NCI-H1092 treated with DMSO at 0.1 percent for 48 hours (cell line): ENCODE measurements around the gene TRIM3.
A peak's percentile ranks its signal among the peaks of the same experiment; 100 is the strongest.

Experiments used
- DNase-seq: peaks from one replicate; lab custom pipeline; 2025; lab: John Stamatoyannopoulos, UW

TRIM3 gene

GRCh38 chr11:6437993-6438392, 35.7 kb downstream of the TRIM3 start:
- no peak for DNase-seq

GRCh38 chr11:6437423-6437822, 36.3 kb downstream of the TRIM3 start:
- no peak for DNase-seq

GRCh38 chr11:6433998-6434660, 39.6 kb downstream of the TRIM3 start:
- DNase-seq, result no peak

GRCh38 chr11:6431861-6432260, 41.9 kb downstream of the TRIM3 start:
- no peak for DNase-seq

GRCh38 chr11:6427516-6427915, 46.2 kb downstream of the TRIM3 start:
- no peak for DNase-seq

- no peak for DNase-seq
These were observed 53.1 kb downstream of the TRIM3 start for GRCh38 chr11:6420677-6421076.

GRCh38 chr11:6419009-6419631, 54.6 kb downstream of the TRIM3 start, which contains the start of gene APBB1:
TSS of gene APBB1 (minus strand) at chr11:6419094. CDS start at chr11:6411347, 7,747 bp downstream.
- DNase-seq, result peak; percentile 59

- no peak for DNase-seq
These were observed 55.2 kb downstream of the TRIM3 start for GRCh38 chr11:6418557-6419008.

- DNase-seq, result no peak
These were observed 55.7 kb downstream of the TRIM3 start for GRCh38 chr11:6417907-6418556.

GRCh38 chr11:6415797-6416196, 57.9 kb downstream of the TRIM3 start:
- no peak for DNase-seq

GRCh38 chr11:6414874-6415328, 58.8 kb downstream of the TRIM3 start:
- DNase-seq, result no peak

- DNase-seq, result no peak
These were observed 59.9 kb downstream of the TRIM3 start for GRCh38 chr11:6413791-6414201.

- no peak for DNase-seq
These were observed 62.1 kb downstream of the TRIM3 start for GRCh38 chr11:6411594-6412031.

GRCh38 chr11:6410695-6411430, 62.9 kb downstream of the TRIM3 start:
- DNase-seq, result no peak

GRCh38 chr11:6406370-6406769, 67.4 kb downstream of the TRIM3 start:
- no peak for DNase-seq

- no peak for DNase-seq
These were observed 67.9 kb downstream of the TRIM3 start for GRCh38 chr11:6405846-6406245.

GRCh38 chr11:6405052-6405667, 68.6 kb downstream of the TRIM3 start:
- no peak for DNase-seq

GRCh38 chr11:6404342-6405051, 69.2 kb downstream of the TRIM3 start:
- DNase-seq, result no peak

- no peak for DNase-seq
These were observed 70.2 kb downstream of the TRIM3 start for GRCh38 chr11:6403539-6403938.

GRCh38 chr11:6402561-6402981, 71.2 kb downstream of the TRIM3 start:
- DNase-seq, result no peak

GRCh38 chr11:6402061-6402470, 71.7 kb downstream of the TRIM3 start:
- no peak for DNase-seq
